ENCODE data around the gene OBSCN. TPM values are rescaled to one million over a fixed set of nuclear protein-coding genes. Genes with fewer than 3 reads are reported as not detected.
"Not testable (repeated sequence)": the region's sequence is repeated elsewhere in the genome, so short reads cannot be mapped to it uniquely, and the experiment has no call there.

Gene OBSCN
- total RNA-seq, 2 donors from 2014 or later = 159 to 317 TPM

GRCh38 chr1:228219245-228219961 lies 11.6 kb downstream of the OBSCN start:
- H3K27me3 ChIP-seq = no peaks in the 10 kb centered on the region
- peaks cover 0 to 2% of the 10 kb centered on the region in 2 donors for H3K9me3 ChIP-seq
- no peak for TF ChIP-seq CTCF (IDR thresholded peaks at IDR 0.05)
- H3K27ac ChIP-seq = peak overlapping the region in 1 of 2 donors; percentile 66
- DNase-seq (ENCODE audit: low spot score) = no peak
- H3K4me3 ChIP-seq = no peak overlapping the region
- peaks cover 0 to 42% of the 10 kb centered on the region in 2 donors for H3K4me1 ChIP-seq
- peaks cover 77% of the 10 kb centered on the region for H3K36me3 ChIP-seq

GRCh38 chr1:228219962-228220780 lies 12.3 kb downstream of the OBSCN start:
- Histone ChIP-seq H3K27ac (peak overlapping the region in 1 of 2 donors; percentile 66), H3K4me1 (peaks cover 0 to 34% of the 10 kb centered on the region in 2 donors), H3K4me3 (no peak overlapping the region), H3K9me3 (peaks cover 0 to 10% of the 10 kb centered on the region in 2 donors), H3K27me3 (no peaks in the 10 kb centered on the region), H3K36me3 (peaks cover 77% of the 10 kb centered on the region)
- peak; percentile 52 for DNase-seq (ENCODE audit: low spot score)
- no peak for TF ChIP-seq CTCF (IDR thresholded peaks at IDR 0.05)

GRCh38 chr1:228221097-228221496 lies 13.3 kb downstream of the OBSCN start:
- H3K4me3 ChIP-seq; H3K27ac ChIP-seq; DNase-seq (ENCODE audit: low spot score); H3K27me3 ChIP-seq: not testable (repeated sequence)
- peaks cover 0 to 25% of the 10 kb centered on the region in 2 donors for H3K4me1 ChIP-seq
- H3K36me3 ChIP-seq = peaks cover 82% of the 10 kb centered on the region
- H3K9me3 ChIP-seq = peaks cover 0 to 12% of the 10 kb centered on the region in 2 donors

- Histone ChIP-seq H3K4me1 (peaks cover 0 to 32% of the 10 kb centered on the region in 2 donors), H3K27me3 (no peaks in the 10 kb centered on the region), H3K9me3 (peaks cover 0 to 12% of the 10 kb centered on the region in 2 donors), H3K4me3 (no peak overlapping the region), H3K27ac (no peak overlapping the region), H3K36me3 (peaks cover 79% of the 10 kb centered on the region)
- TF ChIP-seq CTCF (IDR thresholded peaks at IDR 0.05) = no peak
- no peak for DNase-seq (ENCODE audit: low spot score)
Measured at GRCh38 chr1:228222548-228222947, 14.7 kb downstream of the OBSCN start.

- H3K9me3 ChIP-seq = peaks cover 0 to 12% of the 10 kb centered on the region in 2 donors
- H3K27me3 ChIP-seq = no peaks in the 10 kb centered on the region
- H3K4me3 ChIP-seq = no peak overlapping the region
- H3K36me3 ChIP-seq = peaks cover 60% of the 10 kb centered on the region
- TF ChIP-seq CTCF (IDR thresholded peaks at IDR 0.05) = no peak
- H3K27ac ChIP-seq = no peak overlapping the region
- H3K4me1 ChIP-seq = peaks cover 0 to 25% of the 10 kb centered on the region in 2 donors
- no peak for DNase-seq (ENCODE audit: low spot score)
Measured at GRCh38 chr1:228224198-228225164, 16.6 kb downstream of the OBSCN start.
